Tibial artery (tissue), 4 donors: ENCODE results near the gene RBM17.

Source experiments
- DNase-seq, 2 donors: peaks; one replicate each; pipeline ENCODE4 v3.0.0-alpha.2; 2019
- H3K27ac ChIP-seq, 2 donors: fragments of 200-600 bp; sonication (generic) in 1 of 2; 1 replicate in 1 of 2; 2 replicates in 1 of 2; pipeline ENCODE4 v1.5.1; 2018 to 2019; ENCODE audit warnings: mild to moderate bottlenecking in 1 of 2
- H3K27me3 ChIP-seq, 2 donors: fragments of 200-600 bp; sonication (generic) in 1 of 2; one replicate each; pipeline versions ENCODE4 v1.5.1 to v1.6.0; 2016 to 2019
- H3K36me3 ChIP-seq, 3 donors: fragments of 200-600 bp; sonication (generic) in 2 of 3; one replicate each; pipeline ENCODE4 v1.5.1; 2016 to 2019; ENCODE audit warnings: mild to moderate bottlenecking in 2 of 3
- H3K4me1 ChIP-seq, 4 donors: fragments of 200-600 bp; sonication (generic) in 2 of 4; 1 replicate in 3 of 4; 2 replicates in 1 of 4; pipeline ENCODE4 v1.5.1; 2016 to 2019
- H3K4me3 ChIP-seq, 2 donors: fragments of 200-600 bp; sonication (generic) in 1 of 2; 1 replicate in 1 of 2; 2 replicates in 1 of 2; pipeline ENCODE4 v1.5.1; 2018 to 2019; ENCODE audit warnings: mild to moderate bottlenecking in 2 of 2
- H3K9me3 ChIP-seq, 3 donors: fragments of 200-600 bp; sonication (generic) in 1 of 3; one replicate each; pipeline ENCODE4 v1.5.1; 2016 to 2019
- CTCF ChIP-seq, 2 experiments: fragments of 200-600 bp in 1 of 2; fragments of 450-650 bp in 1 of 2; IDR thresholded peaks; one replicate each; pipeline ENCODE4 v1.5.1; 2017 to 2019; ENCODE audit warnings: antibody characterized with exemption in 2 of 2, mild to moderate bottlenecking in 1 of 2, moderate library complexity in 1 of 2
- intact Hi-C: fragments of 100-400 bp; cut with DNase I; formaldehyde crosslinking; loops from one replicate; pipeline ENCODE4 v1.15.0; 2023; ENCODE audit warnings: low total_unique reads

The RBM17 gene

GRCh38 chr10:6145166-6145987, 56.5 kb downstream of the RBM17 start:
- no peak for DNase-seq
- H3K27ac ChIP-seq: peak overlapping the region; percentile 82 to 89
- H3K27me3 ChIP-seq: no peaks in the 10 kb centered on the region
- TF ChIP-seq CTCF (IDR thresholded peaks at IDR 0.05): no peak
- H3K9me3 ChIP-seq: no peaks in the 10 kb centered on the region
- H3K4me1 ChIP-seq: peaks cover 0 to 45% (median 23%) of the 10 kb centered on the region in 4 donors
- H3K36me3 ChIP-seq: no peaks in the 10 kb centered on the region
- peak overlapping the region; percentile 82 to 92 for H3K4me3 ChIP-seq
- intact Hi-C loops: loop anchor here (2.0 kb wide), 1 partner anchor 59 kb away; no protein-coding TSS in a partner anchor

GRCh38 chr10:6146013-6146785, 57.4 kb downstream of the RBM17 start:
- TF ChIP-seq CTCF (IDR thresholded peaks at IDR 0.05): no peak
- Histone ChIP-seq H3K27me3 (no peaks in the 10 kb centered on the region), H3K4me3 (peak overlapping the region; percentile 82 to 92), H3K4me1 (peaks cover 0 to 44% (median 21%) of the 10 kb centered on the region in 4 donors), H3K36me3 (no peaks in the 10 kb centered on the region), H3K27ac (peak overlapping the region; percentile 82 to 89), H3K9me3 (no peaks in the 10 kb centered on the region)
- intact Hi-C loops: no loop called here
- no peak for DNase-seq

GRCh38 chr10:6146921-6147320, 58.1 kb downstream of the RBM17 start:
- H3K9me3 ChIP-seq: no peaks in the 10 kb centered on the region
- H3K4me3 ChIP-seq: no peak overlapping the region
- H3K27me3 ChIP-seq: no peaks in the 10 kb centered on the region
- no peak for TF ChIP-seq CTCF (IDR thresholded peaks at IDR 0.05)
- DNase-seq: no peak
- intact Hi-C loops: no loop called here
- no peaks in the 10 kb centered on the region for H3K36me3 ChIP-seq
- H3K4me1 ChIP-seq: peaks cover 0 to 49% (median 23%) of the 10 kb centered on the region in 4 donors
- H3K27ac ChIP-seq: no peak overlapping the region

GRCh38 chr10:6148251-6148701, 59.4 kb downstream of the RBM17 start:
- intact Hi-C loops: no loop called here
- Histone ChIP-seq H3K4me3 (no peak overlapping the region), H3K27ac (no peak overlapping the region), H3K4me1 (peaks cover 0 to 40% (median 19%) of the 10 kb centered on the region in 4 donors), H3K36me3 (no peaks in the 10 kb centered on the region), H3K27me3 (no peaks in the 10 kb centered on the region), H3K9me3 (no peaks in the 10 kb centered on the region)
- TF ChIP-seq CTCF (IDR thresholded peaks at IDR 0.05): no peak
- DNase-seq: no peak

- intact Hi-C loops: no loop called here
- Histone ChIP-seq H3K27me3 (no peaks in the 10 kb centered on the region), H3K4me1 (peaks cover 0 to 38% (median 17%) of the 10 kb centered on the region in 4 donors), H3K27ac (no peak overlapping the region), H3K36me3 (no peaks in the 10 kb centered on the region), H3K4me3 (no peak overlapping the region), H3K9me3 (no peaks in the 10 kb centered on the region)
- no peak for DNase-seq
- TF ChIP-seq CTCF (IDR thresholded peaks at IDR 0.05): no peak
These were observed 60.1 kb downstream of the RBM17 start for GRCh38 chr10:6148908-6149307.
